ENCODE measurements around the gene INAVA. TPM values are rescaled to one million over a fixed set of nuclear protein-coding genes. Genes with fewer than 3 reads are reported as not detected.

The INAVA gene
- total and polyA plus RNA-seq, 9 of the 15 experiments (the other 6 are each of a cell fraction or from before 2014, with no cell fraction given), result 0.09 TPM; not detected in 8

- Histone ChIP-seq H3K9ac (ENCODE audit: insufficient read depth in 1 of 2, low read depth in 2 of 2, low read length in 2 of 2) (peak overlapping the region in 1 of 2 experiments; percentile 29; a peak in 1 of 4 replicates), H3K36me3 (ENCODE audit: control insufficient read depth, insufficient read depth, low read length) (no peaks in the 10 kb centered on the region), H3K4me1 (replicated peaks in 1 of 2; ENCODE audit: control insufficient read depth in 2 of 2, insufficient read depth in 2 of 2, low read length in 2 of 2) (peaks cover 0 to 16% of the 10 kb centered on the region in 2 experiments; a peak in 1 of 5 replicates), H4K20me1 (replicated peaks; ENCODE audit: control insufficient read depth, insufficient read depth, low read length) (peaks cover 17% of the 10 kb centered on the region), H3K9me1 (ENCODE audit: control insufficient read depth, insufficient read depth, low read length) (no peaks in the 10 kb centered on the region), H3K9me3 (replicated peaks; ENCODE audit: control insufficient read depth, insufficient read depth, low read depth, low read length) (no peaks in the 10 kb centered on the region), H3K27ac (ENCODE audit: extremely low read depth, low read depth, low read length) (no peak overlapping the region), H2AFZ (ENCODE audit: low read depth, low read length) (no peak overlapping the region), H3K4me2 (ENCODE audit: insufficient read depth, low read length) (no peak overlapping the region), H3K79me2 (ENCODE audit: control insufficient read depth, insufficient read depth, low read length) (no peaks in the 10 kb centered on the region), H3K4me3 (no peak overlapping the region), H3K27me3 (ENCODE audit: control insufficient read depth in 2 of 2, insufficient read depth in 2 of 2, low read length in 2 of 2) (peaks cover 47 to 83% of the 10 kb centered on the region in 2 experiments)
- no TSS peak for BruUV-seq (replicated peaks)
- under 1% methylated on average over 17 of the region's 17 CpGs for WGBS (ENCODE audit: insufficient coverage, low coverage, missing lambda C conversion rate)
- no peak for TF ChIP-seq ZNF639 (CRISPR knock-in tag; conservative IDR thresholded peaks at IDR 0.05 in 1 of 2, IDR thresholded peaks at IDR 0.05 in 1 of 2)
- 0 out of 6 replicates have a peak, but pooled peaks of 1 of the 3 experiments have one; percentile 17 for TF ChIP-seq CTCF (IDR thresholded peaks at IDR 0.05 in 2 of 3, conservative IDR thresholded peaks at IDR 0.05 in 1 of 3; ENCODE audit: insufficient read depth in 2 of 3, low read depth in 1 of 3, low read length in 3 of 3)
- POLR2A ChIA-PET, result interaction anchor here (0.6 to 1.5 kb wide), 4 partner anchors 16 to 420 kb away, joined by 3 to 7 read pairs (median 3); no protein-coding TSS in a partner anchor
- intact Hi-C loops (cut with micrococcal nuclease) (no loop called here), in situ Hi-C loops (cut with MboI) (no loop called here)
- CTCF ChIA-PET (ENCODE audit: low intra/inter-chr PET ratio), result no interaction called here
- DNase-seq (ENCODE audit: extremely low read depth in 1 of 4, low spot score in 3 of 4) (peak in 1 of 4 experiments; percentile 14), FAIRE-seq (no peak), ATAC-seq (peak; percentile 42; the same call in 2 of the 3 replicates)
Observed at GRCh38 chr1:200900877-200901276, 6.2 kb downstream of the INAVA start.
